Tibial nerve (tissue), 4 donors: ENCODE results near the gene FFAR2.
"Not testable (repeated sequence)": the region's sequence is repeated elsewhere in the genome, so short reads cannot be mapped to it uniquely, and the experiment has no call there.

Experiments
- CTCF ChIP-seq, 5 experiments: fragments of 200-600 bp in 3 of 5; fragments of 450-650 bp in 2 of 5; sonication (generic) in 3 of 5; IDR thresholded peaks; one replicate each; pipeline ENCODE4 v1.5.1; 2016 to 2019; ENCODE audit warnings: antibody characterized with exemption in 5 of 5, mild to moderate bottlenecking in 3 of 5, moderate library complexity in 2 of 5
- EP300 ChIP-seq, 2 donors: sonication (generic); formaldehyde crosslinking; IDR thresholded peaks; one replicate each; pipeline ENCODE4 v1.6.1; 2017; ENCODE audit warnings: antibody characterized with exemption in 2 of 2, mild to moderate bottlenecking in 1 of 2
- POLR2A ChIP-seq, 2 donors: fragments of 450-650 bp; IDR thresholded peaks; one replicate each; pipeline ENCODE4 v1.6.1; 2017; ENCODE audit warnings: antibody characterized with exemption in 2 of 2, mild to moderate bottlenecking in 2 of 2, moderate library complexity in 2 of 2

- not testable (repeated sequence) for TF ChIP-seq POLR2A, CTCF, EP300 (IDR thresholded peaks at IDR 0.05)
These were observed 26.5 kb downstream of the FFAR2 start for GRCh38 chr19:35474594-35474993.
